Measurements from ENCODE around the gene AHSG. TPM values are rescaled to one million over a fixed set of nuclear protein-coding genes. Genes with fewer than 3 reads are reported as not detected.

Gene AHSG
- total and polyA plus RNA-seq, 2 donors (not counting 3 experiments of a cell fraction or from before 2014, with no cell fraction given), result not detected

GRCh38 chr3:186609247-186609868, 3.5 kb upstream of the AHSG start:
- ChIA-PET POLR2A (no interaction called here), CTCF (interaction anchor here (0.7 to 4.0 kb wide), 10 partner anchors 7 to 627 kb away, joined by 3 to 33 read pairs (median 4); no protein-coding TSS in a partner anchor)
- Histone ChIP-seq H3K9me3 (replicated peaks; ENCODE audit: control insufficient read depth, insufficient read depth, low read length) (no peaks in the 10 kb centered on the region), H3K4me1 (ENCODE audit: control insufficient read depth, extremely low read depth, insufficient read depth, low read length) (peaks cover 1% of the 10 kb centered on the region), H4K20me1 (replicated peaks; ENCODE audit: control insufficient read depth, extremely low read depth, insufficient read depth, low read length) (no peaks in the 10 kb centered on the region), H3K4me3 (replicated peaks in 1 of 3; ENCODE audit: insufficient read depth in 1 of 3, low read depth in 1 of 3, low read length in 3 of 3) (no peak overlapping the region), H3K4me2 (ENCODE audit: insufficient read depth, low read length) (no peak overlapping the region), H3K27ac (ENCODE audit: insufficient read depth, low read depth, low read length) (no peak overlapping the region), H3K79me2 (ENCODE audit: control insufficient read depth, insufficient read depth, low read length) (no peaks in the 10 kb centered on the region), H3K27me3 (ENCODE audit: control insufficient read depth in 2 of 2, insufficient read depth in 2 of 2, low read length in 2 of 2) (peaks cover 3 to 5% of the 10 kb centered on the region in 2 experiments), H3K9ac (replicated peaks; ENCODE audit: extremely low read depth, insufficient read depth, low read length) (no peak overlapping the region), H3K9me1 (replicated peaks; ENCODE audit: control insufficient read depth, extremely low read depth, insufficient read depth, low read length) (no peaks in the 10 kb centered on the region), H3K36me3 (ENCODE audit: control insufficient read depth in 2 of 2, extremely low read depth in 1 of 2, insufficient read depth in 2 of 2, low read length in 2 of 2) (no peaks in the 10 kb centered on the region), H2AFZ (ENCODE audit: low read depth, low read length) (no peak overlapping the region)
- dilution Hi-C loops (cut with MboI; ENCODE audit: extremely low pct_ligation_motif_present, low sequenced_read_pairs), result no loop called here
- no peak for FAIRE-seq
- intact Hi-C loops (cut with micrococcal nuclease), result no loop called here
- BruUV-seq (replicated peaks), result no TSS peak
- DNase-seq (ENCODE audit: low read depth, low spot score), result no peak
- TF ChIP-seq EZH2 (IDR thresholded peaks at IDR 0.05; ENCODE audit: borderline replicate concordance, low read depth, low read length, severe bottlenecking) (no peak), MYC (IDR thresholded peaks at IDR 0.05; ENCODE audit: low read depth, low read length) (no peak), CTCF (IDR thresholded peaks at IDR 0.05; ENCODE audit: extremely low read depth in 1 of 2, insufficient read depth in 1 of 2, low read depth in 1 of 2, low read length in 2 of 2) (no peak), POLR2AphosphoS5 (IDR thresholded peaks at IDR 0.05; ENCODE audit: insufficient read depth, low read depth, low read length) (no peak), POLR2A (IDR thresholded peaks at IDR 0.05; ENCODE audit: low read depth, low read length) (no peak), FOS (IDR thresholded peaks at IDR 0.05; ENCODE audit: borderline replicate concordance, insufficient read depth, low read length) (no peak), MAX (IDR thresholded peaks at IDR 0.05; ENCODE audit: insufficient read depth, insufficient read length) (no peak), GATA2 (IDR thresholded peaks at IDR 0.05; ENCODE audit: insufficient read depth, insufficient read length, low read depth, low read length) (no peak), JUN (IDR thresholded peaks at IDR 0.05; ENCODE audit: borderline replicate concordance, insufficient read depth, insufficient read length, low read depth) (no peak)
